Neutrophil (primary cell): ENCODE measurements around the gene TACSTD2.

Source experiments
- H3K27ac ChIP-seq: fragments of 200-600 bp; sonication (generic); 2 replicates; pipeline ENCODE4 v1.5.1; 2016; ENCODE audit warnings: mild to moderate bottlenecking, moderate library complexity
- H3K27me3 ChIP-seq: fragments of 200-600 bp; sonication (generic); 2 replicates; pipeline ENCODE4 v1.6.0; 2016; ENCODE audit warnings: mild to moderate bottlenecking
- H3K36me3 ChIP-seq: fragments of 200-600 bp; sonication (generic); 2 replicates; pipeline ENCODE4 v1.5.1; 2017
- H3K4me1 ChIP-seq, 2 experiments: fragments of 200-600 bp in 1 of 2; sonication (generic) in 1 of 2; 1 replicate in 1 of 2; 2 replicates in 1 of 2; pipeline versions ENCODE4 v1.5.1 to v1.6.1; 2013 to 2016; ENCODE audit warnings: low read depth in 1 of 2, low read length in 1 of 2, mild to moderate bottlenecking in 1 of 2, moderate library complexity in 1 of 2; ENCODE audit not compliant: control insufficient read depth in 1 of 2, insufficient read depth in 1 of 2
- H3K4me3 ChIP-seq, 2 experiments: fragments of 200-600 bp in 1 of 2; sonication (generic) in 1 of 2; 1 replicate in 1 of 2; 2 replicates in 1 of 2; pipeline ENCODE4 v1.5.1; 2013 to 2016; ENCODE audit warnings: low read depth in 1 of 2, low read length in 1 of 2, mild to moderate bottlenecking in 1 of 2, moderate library complexity in 1 of 2
- H3K9me3 ChIP-seq: fragments of 200-600 bp; sonication (generic); 2 replicates; pipeline ENCODE4 v1.5.1; 2016
- CTCF ChIP-seq: fragments of 200-600 bp; sonication (generic); IDR thresholded peaks from 2 replicates; pipeline ENCODE4 v1.5.1; 2016; ENCODE audit warnings: antibody characterized with exemption

The TACSTD2 gene

GRCh38 chr1:58620259-58620658, 43.2 kb upstream of the TACSTD2 start:
- Histone ChIP-seq H3K27ac (peak overlapping the region; percentile 56), H3K27me3 (no peaks in the 10 kb centered on the region), H3K36me3 (no peaks in the 10 kb centered on the region), H3K4me1 (peaks cover 32 to 48% of the 10 kb centered on the region in 2 experiments), H3K9me3 (no peaks in the 10 kb centered on the region), H3K4me3 (no peak overlapping the region)
- no peak for TF ChIP-seq CTCF

- Histone ChIP-seq H3K36me3 (no peaks in the 10 kb centered on the region), H3K4me3 (no peak overlapping the region), H3K9me3 (no peaks in the 10 kb centered on the region), H3K27ac (peak overlapping the region; percentile 56), H3K27me3 (no peaks in the 10 kb centered on the region), H3K4me1 (peaks cover 32 to 48% of the 10 kb centered on the region in 2 experiments)
- no peak for TF ChIP-seq CTCF
These were observed 42.4 kb upstream of the TACSTD2 start for GRCh38 chr1:58619286-58620054.

GRCh38 chr1:58618303-58618702, 41.3 kb upstream of the TACSTD2 start:
- Histone ChIP-seq H3K36me3 (no peaks in the 10 kb centered on the region), H3K27ac (peak overlapping the region; percentile 56), H3K4me1 (peaks cover 32 to 48% of the 10 kb centered on the region in 2 experiments)

GRCh38 chr1:58611861-58612385, 34.9 kb upstream of the TACSTD2 start:
- Histone ChIP-seq H3K36me3 (no peaks in the 10 kb centered on the region), H3K27ac (no peak overlapping the region), H3K9me3 (no peaks in the 10 kb centered on the region), H3K4me1 (peaks cover 0 to 4% of the 10 kb centered on the region in 2 experiments), H3K27me3 (no peaks in the 10 kb centered on the region), H3K4me3 (no peak overlapping the region)
- TF ChIP-seq CTCF = no peak

More at GRCh38 chr1:58618303-58618702, 41.3 kb upstream of the TACSTD2 start:
- TF ChIP-seq CTCF = no peak
- Histone ChIP-seq H3K27me3 (no peaks in the 10 kb centered on the region), H3K9me3 (no peaks in the 10 kb centered on the region), H3K4me3 (no peak overlapping the region)

GRCh38 chr1:58608945-58609344, 31.9 kb upstream of the TACSTD2 start:
- Histone ChIP-seq H3K9me3 (no peaks in the 10 kb centered on the region), H3K4me3 (no peak overlapping the region), H3K27me3 (no peaks in the 10 kb centered on the region), H3K4me1 (peaks cover 11 to 19% of the 10 kb centered on the region in 2 experiments), H3K27ac (no peak overlapping the region), H3K36me3 (no peaks in the 10 kb centered on the region)
- no peak for TF ChIP-seq CTCF
